HCT116 (cell line): ENCODE results near the gene FAM131C. TPM values are rescaled to one million over a fixed set of nuclear protein-coding genes. Genes with fewer than 3 reads are reported as not detected.

Experiments used
- ATAC-seq: fragments of 200-7000 bp; cut with Tn5 transposase; 2 replicates; pipeline ENCODE4 v1.9.1; 2020; ENCODE audit warnings: mild to moderate bottlenecking, moderate library complexity
- BruUV-seq: library from RNA; stranded (reverse); fragments of 400-500 nt; replicated peaks from 2 replicates; lab custom pipeline; 2021; lab: Mats Ljungman, UMichigan
- CTCF ChIA-PET: fragments of 300-600 bp; sonication (Branson Sonifier 250); formaldehyde crosslinking; loops from one replicate; lab custom pipeline; 2021; ENCODE audit warnings: antibody characterized with exemption; lab: Charles Lee
- POLR2A ChIA-PET: fragments of 300-600, 350-600 bp; sonication (Branson Sonifier 250); formaldehyde crosslinking; loops from one replicate; lab custom pipeline; 2021; ENCODE audit warnings: antibody characterized with exemption; lab: Charles Lee
- RAD21 ChIA-PET, 2 experiments: fragments of 300-600 bp; sonication (Branson Sonifier 250); formaldehyde crosslinking; loops; one replicate each; lab custom pipeline; 2023; ENCODE audit warnings: low total read pairs in 2 of 2; ENCODE audit not compliant: uncharacterized antibody in 2 of 2, unreplicated experiment in 2 of 2, low non-redundant PET in 1 of 2; lab: Charles Lee
- DNase-seq: peaks from one replicate; pipeline ENCODE4 v3.0.0-alpha.2; 2010; ENCODE audit warnings: low read depth, low spot score
- H2AFZ ChIP-seq: fragments of 200-600 bp; shearing (Covaris generic), sonication (generic); 2 replicates; pipeline ENCODE4 v1.6.1; 2017; ENCODE audit warnings: low read depth, mixed run types, mixed read lengths, antibody characterized with exemption, low read length; ENCODE audit not compliant: poor library complexity, severe bottlenecking
- H3K27ac ChIP-seq: 2 replicates; pipeline ENCODE4 v1.5.1; 2012; ENCODE audit warnings: low read depth, low read length
- H3K27me3 ChIP-seq: fragments of 200-600 bp; sonication (generic); 2 replicates; pipeline ENCODE4 v1.6.1; 2016; ENCODE audit warnings: mixed run types, low read length, mixed read lengths; ENCODE audit not compliant: insufficient read depth
- H3K36me3 ChIP-seq, 2 experiments: fragments of 200-500 bp in 1 of 2; fragments of 200-600 bp in 1 of 2; sonication (Bioruptor generic) in 1 of 2; sonication (generic) in 1 of 2; 2 replicates each; pipeline versions ENCODE4 v1.5.1 to v1.6.1; 2014 to 2016; ENCODE audit warnings: low read length in 2 of 2, inconsistent platforms in 1 of 2, mixed read lengths in 1 of 2, mixed run types in 1 of 2; ENCODE audit not compliant: insufficient read depth in 2 of 2, control insufficient read depth in 1 of 2
- H3K4me1 ChIP-seq, 2 experiments: fragments of 200-600 bp in 1 of 2; sonication (generic) in 1 of 2; 2 replicates each; pipeline versions ENCODE4 v1.5.1 to v1.6.1; 2012 to 2017; ENCODE audit warnings: low read length in 2 of 2, inconsistent platforms in 1 of 2, mild to moderate bottlenecking in 1 of 2, mixed read lengths in 1 of 2, mixed run types in 1 of 2, moderate library complexity in 1 of 2; ENCODE audit not compliant: insufficient read depth in 2 of 2, control insufficient read depth in 1 of 2
- H3K4me2 ChIP-seq: fragments of 200-600 bp; sonication (generic); 2 replicates; pipeline ENCODE4 v1.6.1; 2017; ENCODE audit warnings: mixed run types, low read length, mixed read lengths
- H3K4me3 ChIP-seq, 2 experiments: fragments of 200-600 bp in 1 of 2; sonication (generic) in 1 of 2; replicated peaks in 1 of 2; 2 replicates each; pipeline ENCODE4 v1.5.1; 2011 to 2016; ENCODE audit warnings: low read length in 2 of 2, control low read depth in 1 of 2, low read depth in 1 of 2, mild to moderate bottlenecking in 1 of 2, mixed read lengths in 1 of 2, mixed run types in 1 of 2
- H3K79me2 ChIP-seq: fragments of 200-600 bp; sonication (generic); 2 replicates; pipeline ENCODE4 v1.6.1; 2017; ENCODE audit warnings: mild to moderate bottlenecking, mixed run types, low read length, moderate library complexity, mixed read lengths; ENCODE audit not compliant: insufficient read depth
- H3K9ac ChIP-seq: fragments of 200-600 bp; sonication (generic); 2 replicates; pipeline ENCODE4 v1.6.1; 2016; ENCODE audit warnings: low read length, mixed read lengths
- H3K9me2 ChIP-seq: fragments of 200-600 bp; sonication (generic), shearing (Covaris generic); 2 replicates; pipeline ENCODE4 v1.6.1; 2017; ENCODE audit warnings: mixed run types, mild to moderate bottlenecking, moderate library complexity; ENCODE audit not compliant: insufficient read depth
- H3K9me3 ChIP-seq, 2 experiments: fragments of 200-500 bp in 1 of 2; fragments of 200-600 bp in 1 of 2; sonication (Bioruptor generic) in 1 of 2; sonication (generic) in 1 of 2; 2 replicates each; pipeline ENCODE4 v1.6.1; 2014 to 2017; ENCODE audit warnings: low read length in 2 of 2, mixed read lengths in 2 of 2, inconsistent platforms in 1 of 2, low read depth in 1 of 2, mild to moderate bottlenecking in 1 of 2, mixed run types in 1 of 2, moderate library complexity in 1 of 2; ENCODE audit not compliant: control insufficient read depth in 1 of 2, insufficient read depth in 1 of 2
- H4K20me1 ChIP-seq: fragments of 200-600 bp; sonication (generic), shearing (Covaris generic); 2 replicates; pipeline ENCODE4 v1.6.1; 2017; ENCODE audit warnings: mixed run types, mild to moderate bottlenecking, moderate library complexity; ENCODE audit not compliant: insufficient read depth
- CBX3 ChIP-seq: IDR thresholded peaks from 2 replicates; pipeline ENCODE4 v1.6.1; 2012; ENCODE audit warnings: low read depth
- EGR1 ChIP-seq: IDR thresholded peaks from 2 replicates; pipeline ENCODE4 v1.6.1; 2012; ENCODE audit warnings: low read depth
- ELF1 ChIP-seq: IDR thresholded peaks from 2 replicates; pipeline ENCODE4 v1.6.1; 2012; ENCODE audit warnings: low read depth, borderline replicate concordance
- EZH2 ChIP-seq: fragments of 200-600 bp; sonication (generic); IDR thresholded peaks from 2 replicates; pipeline ENCODE4 v1.6.1; 2017; ENCODE audit warnings: antibody characterized with exemption, mixed run types
- FOSL1 ChIP-seq: IDR thresholded peaks from 2 replicates; pipeline ENCODE4 v1.6.1; 2012; ENCODE audit warnings: low read depth
- JUND ChIP-seq: IDR thresholded peaks from 2 replicates; pipeline ENCODE4 v1.6.1; 2012
- POLR2AphosphoS5 ChIP-seq: IDR thresholded peaks from 2 replicates; pipeline ENCODE4 v1.6.1; 2011; ENCODE audit warnings: mild to moderate bottlenecking, low read depth, low read length, moderate library complexity
- RAD21 ChIP-seq: IDR thresholded peaks from 2 replicates; pipeline ENCODE4 v1.6.1; 2012; ENCODE audit warnings: low read depth, mild to moderate bottlenecking
- SP1 ChIP-seq: IDR thresholded peaks from 2 replicates; pipeline ENCODE4 v1.6.1; 2012; ENCODE audit warnings: low read depth
- SRF ChIP-seq: IDR thresholded peaks from 2 replicates; pipeline ENCODE4 v1.6.1; 2012; ENCODE audit warnings: low read depth
- YY1 ChIP-seq: IDR thresholded peaks from 2 replicates; pipeline ENCODE4 v1.6.1; 2011; ENCODE audit warnings: low read length, low read depth, moderate library complexity, mild to moderate bottlenecking; ENCODE audit not compliant: insufficient replicate concordance; ENCODE audit errors: extremely low read depth
- intact Hi-C: fragments of 100-400 bp; cut with micrococcal nuclease; formaldehyde crosslinking; loops from 2 replicates; pipeline ENCODE4 v1.10.0; 2022
- total RNA-seq: library from RNA; stranded (reverse); gene quantifications from one replicate; pipeline ENCODE4 v1.2.1, GENCODE V29; 2021; ENCODE audit not compliant: unreplicated experiment
- TF ChIP-seq, protein P1 (sequence below): IDR thresholded peaks from 2 replicates; pipeline ENCODE4 v1.6.1; 2012
- TF ChIP-seq, protein P2 (sequence below): IDR thresholded peaks from 2 replicates; pipeline ENCODE4 v1.6.1; 2012; ENCODE audit warnings: low read depth
- TF ChIP-seq, protein P3 (sequence below): IDR thresholded peaks from 2 replicates; pipeline ENCODE4 v1.6.1; 2012
- TF ChIP-seq, protein P4 (sequence below), 3 experiments: fragments of 200-600 bp in 1 of 3; sonication (generic) in 1 of 3; IDR thresholded peaks in 2 of 3; conservative IDR thresholded peaks in 1 of 3; 2 replicates each; pipeline ENCODE4 v1.5.1; 2012 to 2017; ENCODE audit warnings: low read depth in 2 of 3, low read length in 2 of 3, antibody characterized with exemption in 1 of 3, borderline replicate concordance in 1 of 3, control low read depth in 1 of 3, mild to moderate bottlenecking in 1 of 3, mixed read lengths in 1 of 3, mixed run types in 1 of 3, moderate library complexity in 1 of 3; ENCODE audit not compliant: insufficient read depth in 1 of 3

The FAM131C gene
- total RNA-seq, 1 experiment from 2014 or later, result 11.6 TPM

DNA sequence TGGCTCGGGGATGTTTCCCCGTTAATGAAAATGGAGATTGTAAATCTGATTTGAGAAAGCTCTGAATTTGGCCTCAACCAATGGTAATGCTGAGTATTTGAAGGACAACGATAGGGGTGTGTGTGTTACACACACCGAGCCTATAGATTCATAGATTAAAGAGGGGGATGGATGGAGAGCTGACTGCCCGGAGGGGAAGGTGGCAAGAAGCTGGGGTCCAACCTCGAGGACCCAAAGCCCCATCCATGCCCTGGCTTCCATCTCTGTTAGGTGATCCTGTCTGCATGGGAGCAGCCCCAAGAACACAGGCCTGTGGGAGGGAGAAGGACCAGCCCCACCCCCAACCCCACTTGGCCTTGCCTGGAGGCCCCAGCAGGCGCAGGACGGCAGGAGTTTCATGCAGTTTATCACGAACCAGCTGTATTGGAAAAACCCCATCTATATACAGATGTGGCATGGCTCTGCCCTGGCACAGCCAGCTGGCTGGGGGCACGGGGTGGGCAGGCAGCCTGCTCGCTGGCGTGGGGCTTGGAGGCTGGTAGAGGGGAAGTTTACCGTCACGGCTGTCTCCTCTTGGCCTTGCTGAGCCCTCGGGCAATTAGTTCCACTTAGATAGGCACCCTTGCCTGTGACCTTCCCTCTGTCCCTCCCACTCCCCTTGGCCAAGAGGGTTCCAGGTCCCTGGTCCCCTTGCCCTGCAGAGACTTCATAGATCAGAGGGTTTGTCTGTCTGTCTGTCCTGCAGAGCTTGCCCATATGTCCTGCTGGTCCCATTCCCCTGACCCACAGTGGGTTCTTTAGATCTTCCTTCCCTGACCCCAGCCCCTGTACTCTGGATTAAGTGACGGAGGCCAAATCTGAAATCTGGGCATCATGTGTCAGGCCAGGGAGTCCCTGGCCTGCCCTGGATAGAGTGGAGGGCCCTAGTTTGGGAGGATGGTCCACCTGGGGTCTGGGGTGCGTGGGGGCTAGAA is 58.7 kb downstream of the FAM131C start:
- DNase-seq, result no peak
- Histone ChIP-seq H3K9ac (no peak overlapping the region), H4K20me1 (no peaks in the 10 kb centered on the region)
- TF ChIP-seq EGR1 (no peak), EZH2 (no peak), ELF1 (no peak), JUND (no peak), FOSL1 (no peak), SRF (no peak), POLR2AphosphoS5 (no peak), RAD21 (no peak), CBX3 (no peak), SP1 (no peak), YY1 (no peak)
- TF ChIP-seq, protein P1, sequence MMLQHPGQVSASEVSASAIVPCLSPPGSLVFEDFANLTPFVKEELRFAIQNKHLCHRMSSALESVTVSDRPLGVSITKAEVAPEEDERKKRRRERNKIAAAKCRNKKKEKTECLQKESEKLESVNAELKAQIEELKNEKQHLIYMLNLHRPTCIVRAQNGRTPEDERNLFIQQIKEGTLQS, result no peak
- TF ChIP-seq, protein P2, sequence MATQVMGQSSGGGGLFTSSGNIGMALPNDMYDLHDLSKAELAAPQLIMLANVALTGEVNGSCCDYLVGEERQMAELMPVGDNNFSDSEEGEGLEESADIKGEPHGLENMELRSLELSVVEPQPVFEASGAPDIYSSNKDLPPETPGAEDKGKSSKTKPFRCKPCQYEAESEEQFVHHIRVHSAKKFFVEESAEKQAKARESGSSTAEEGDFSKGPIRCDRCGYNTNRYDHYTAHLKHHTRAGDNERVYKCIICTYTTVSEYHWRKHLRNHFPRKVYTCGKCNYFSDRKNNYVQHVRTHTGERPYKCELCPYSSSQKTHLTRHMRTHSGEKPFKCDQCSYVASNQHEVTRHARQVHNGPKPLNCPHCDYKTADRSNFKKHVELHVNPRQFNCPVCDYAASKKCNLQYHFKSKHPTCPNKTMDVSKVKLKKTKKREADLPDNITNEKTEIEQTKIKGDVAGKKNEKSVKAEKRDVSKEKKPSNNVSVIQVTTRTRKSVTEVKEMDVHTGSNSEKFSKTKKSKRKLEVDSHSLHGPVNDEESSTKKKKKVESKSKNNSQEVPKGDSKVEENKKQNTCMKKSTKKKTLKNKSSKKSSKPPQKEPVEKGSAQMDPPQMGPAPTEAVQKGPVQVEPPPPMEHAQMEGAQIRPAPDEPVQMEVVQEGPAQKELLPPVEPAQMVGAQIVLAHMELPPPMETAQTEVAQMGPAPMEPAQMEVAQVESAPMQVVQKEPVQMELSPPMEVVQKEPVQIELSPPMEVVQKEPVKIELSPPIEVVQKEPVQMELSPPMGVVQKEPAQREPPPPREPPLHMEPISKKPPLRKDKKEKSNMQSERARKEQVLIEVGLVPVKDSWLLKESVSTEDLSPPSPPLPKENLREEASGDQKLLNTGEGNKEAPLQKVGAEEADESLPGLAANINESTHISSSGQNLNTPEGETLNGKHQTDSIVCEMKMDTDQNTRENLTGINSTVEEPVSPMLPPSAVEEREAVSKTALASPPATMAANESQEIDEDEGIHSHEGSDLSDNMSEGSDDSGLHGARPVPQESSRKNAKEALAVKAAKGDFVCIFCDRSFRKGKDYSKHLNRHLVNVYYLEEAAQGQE, result no peak
- TF ChIP-seq, protein P3, sequence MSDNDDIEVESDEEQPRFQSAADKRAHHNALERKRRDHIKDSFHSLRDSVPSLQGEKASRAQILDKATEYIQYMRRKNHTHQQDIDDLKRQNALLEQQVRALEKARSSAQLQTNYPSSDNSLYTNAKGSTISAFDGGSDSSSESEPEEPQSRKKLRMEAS, result no peak
- TF ChIP-seq, protein P4, sequence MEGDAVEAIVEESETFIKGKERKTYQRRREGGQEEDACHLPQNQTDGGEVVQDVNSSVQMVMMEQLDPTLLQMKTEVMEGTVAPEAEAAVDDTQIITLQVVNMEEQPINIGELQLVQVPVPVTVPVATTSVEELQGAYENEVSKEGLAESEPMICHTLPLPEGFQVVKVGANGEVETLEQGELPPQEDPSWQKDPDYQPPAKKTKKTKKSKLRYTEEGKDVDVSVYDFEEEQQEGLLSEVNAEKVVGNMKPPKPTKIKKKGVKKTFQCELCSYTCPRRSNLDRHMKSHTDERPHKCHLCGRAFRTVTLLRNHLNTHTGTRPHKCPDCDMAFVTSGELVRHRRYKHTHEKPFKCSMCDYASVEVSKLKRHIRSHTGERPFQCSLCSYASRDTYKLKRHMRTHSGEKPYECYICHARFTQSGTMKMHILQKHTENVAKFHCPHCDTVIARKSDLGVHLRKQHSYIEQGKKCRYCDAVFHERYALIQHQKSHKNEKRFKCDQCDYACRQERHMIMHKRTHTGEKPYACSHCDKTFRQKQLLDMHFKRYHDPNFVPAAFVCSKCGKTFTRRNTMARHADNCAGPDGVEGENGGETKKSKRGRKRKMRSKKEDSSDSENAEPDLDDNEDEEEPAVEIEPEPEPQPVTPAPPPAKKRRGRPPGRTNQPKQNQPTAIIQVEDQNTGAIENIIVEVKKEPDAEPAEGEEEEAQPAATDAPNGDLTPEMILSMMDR (IDR thresholded peaks at IDR 0.05 in 2 of 3, conservative IDR thresholded peaks at IDR 0.05 in 1 of 3; ENCODE audit: borderline replicate concordance in 1 of 3, insufficient read depth in 1 of 3, low read depth in 2 of 3, low read length in 2 of 3), result no peak
- TF ChIP-seq, all 23 proteins: peak for 0
- POLR2A ChIA-PET, result no interaction called here
- RAD21 ChIA-PET, result no interaction called here
- BruUV-seq, result no TSS peak
- ATAC-seq, result no peak
- Histone ChIP-seq H3K27me3 (no peaks in the 10 kb centered on the region), H3K4me3 (no peak overlapping the region), H3K79me2 (no peaks in the 10 kb centered on the region), H3K9me3 (no peaks in the 10 kb centered on the region), H3K27ac (no peak overlapping the region), H3K9me2 (no peaks in the 10 kb centered on the region), H2AFZ (no peak overlapping the region), H3K4me2 (no peak overlapping the region), H3K36me3 (no peaks in the 10 kb centered on the region), H3K4me1 (peaks cover 10 to 28% of the 10 kb centered on the region in 2 experiments)
- intact Hi-C loops, result no loop called here
- CTCF ChIA-PET, result no interaction called here
